Measurements from ENCODE around the gene HMX1. TPM values are rescaled to one million over a fixed set of nuclear protein-coding genes. Genes with fewer than 3 reads are reported as not detected.

HMX1 gene
- total RNA-seq, 2 experiments from 2014 or later: not detected

DNA sequence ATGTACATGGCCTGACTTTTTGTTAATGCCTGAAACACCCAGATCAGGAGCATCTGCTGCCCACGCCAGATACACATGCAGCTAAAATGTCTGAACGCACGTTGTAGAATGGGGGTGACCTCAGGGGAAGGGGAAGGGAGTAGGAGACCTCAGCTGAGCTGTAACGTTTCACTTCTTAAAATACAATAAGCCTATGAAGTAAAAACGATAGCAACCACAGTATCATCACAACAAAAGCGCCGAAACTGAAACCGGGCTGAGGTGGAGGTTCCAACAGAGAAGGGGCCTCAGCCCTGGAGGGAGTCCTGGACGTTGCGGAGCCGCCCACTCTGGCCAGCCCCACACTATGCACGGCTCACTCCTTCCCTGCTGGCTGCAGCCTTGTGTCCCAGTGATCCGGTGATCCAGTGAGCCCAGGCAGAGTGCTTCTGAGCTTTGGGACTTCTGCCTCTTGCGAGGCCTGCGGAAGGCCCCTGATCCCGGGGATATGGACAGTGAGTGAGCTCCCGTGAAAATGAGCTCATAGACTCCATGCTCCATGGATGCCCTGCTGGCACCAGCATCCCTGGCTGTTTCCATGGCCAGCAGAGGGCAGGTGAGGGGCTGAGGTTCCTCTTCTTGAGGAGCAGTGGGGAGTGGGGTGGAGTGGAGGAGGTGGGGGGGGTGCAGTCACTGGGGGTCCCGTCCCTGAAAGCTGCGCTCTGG lies 52.0 kb downstream of the HMX1 start:
- CTCF ChIA-PET: no interaction called here
- DNase-seq (no peak), ATAC-seq (no peak)
- no peak overlapping the region for H3K27ac Mint-ChIP-seq
- H3K27me3 Mint-ChIP-seq: no peaks in the 10 kb centered on the region
- H3K9me3 Mint-ChIP-seq (ENCODE audit: low read depth): no peaks in the 10 kb centered on the region
- H3K4me3 Mint-ChIP-seq: no peak overlapping the region
- H3K4me1 Mint-ChIP-seq: no peaks in the 10 kb centered on the region
- no peaks in the 10 kb centered on the region for H3K36me3 Mint-ChIP-seq

DNA sequence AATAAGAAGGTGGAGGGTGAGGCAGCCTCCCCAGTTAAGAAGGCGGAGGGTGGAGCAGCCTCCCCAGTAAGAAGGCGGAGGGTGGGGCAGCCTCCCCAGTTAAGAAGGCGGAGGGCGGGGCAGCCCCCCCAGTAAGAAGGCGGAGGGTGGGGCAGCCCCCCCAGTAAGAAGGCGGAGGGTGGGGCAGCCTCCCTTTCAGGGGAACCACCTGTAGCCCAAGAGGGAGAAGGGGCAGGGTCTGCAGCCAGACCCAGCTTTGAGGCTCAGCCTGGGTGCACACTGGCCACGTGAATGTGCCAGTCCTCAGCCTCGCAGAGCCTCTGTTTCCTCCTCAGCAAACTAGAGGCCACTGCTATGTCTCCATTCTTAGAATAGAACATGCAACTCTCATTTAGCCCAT lies 52.6 kb downstream of the HMX1 start:
- no peak overlapping the region for H3K27ac Mint-ChIP-seq
- no peak overlapping the region for H3K4me3 Mint-ChIP-seq
- no peaks in the 10 kb centered on the region for H3K27me3 Mint-ChIP-seq
- CTCF ChIA-PET: no interaction called here
- DNase-seq (no peak), ATAC-seq (no peak)
- no peaks in the 10 kb centered on the region for H3K4me1 Mint-ChIP-seq
- no peaks in the 10 kb centered on the region for H3K9me3 Mint-ChIP-seq (ENCODE audit: low read depth)
- H3K36me3 Mint-ChIP-seq: no peaks in the 10 kb centered on the region

DNA sequence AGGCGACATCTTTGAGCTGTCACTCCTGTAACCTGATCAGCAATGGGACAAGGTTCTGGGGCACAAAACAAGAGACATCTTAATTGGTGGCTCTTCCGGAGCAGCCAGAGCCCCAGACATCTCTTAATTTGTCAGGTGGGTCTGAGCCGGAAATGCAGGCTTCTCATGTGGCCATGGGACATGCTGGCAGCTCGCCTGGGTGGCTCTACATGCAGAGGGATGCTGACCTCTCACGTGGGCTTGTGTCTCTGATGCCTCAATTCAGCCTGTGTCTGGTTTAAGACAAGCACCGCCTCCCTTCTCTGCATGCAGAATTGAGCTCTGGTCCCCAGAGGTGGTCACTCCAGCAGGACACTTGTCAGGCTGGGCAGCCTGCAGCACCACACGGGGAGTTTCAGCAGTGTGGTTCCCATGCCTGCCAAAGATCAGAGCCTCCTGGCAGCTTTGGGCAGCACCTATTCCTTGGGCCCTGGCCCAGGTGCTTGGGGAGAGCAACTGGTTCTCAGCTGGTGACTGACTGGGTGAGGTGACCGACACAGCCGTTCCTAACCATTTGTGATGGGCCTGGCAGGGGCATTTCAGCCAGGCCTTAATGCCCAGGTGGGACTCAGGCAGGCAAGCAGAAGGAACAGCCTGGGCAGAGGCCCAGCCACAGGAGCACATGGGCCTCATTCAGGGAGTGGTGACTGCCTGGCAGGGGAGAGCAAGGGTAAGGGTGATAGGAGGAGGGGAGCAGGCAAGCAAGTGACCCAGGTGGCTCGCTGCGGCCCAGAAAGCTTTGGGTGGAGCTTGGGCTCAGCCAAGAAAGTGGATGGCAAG lies 53.4 kb downstream of the HMX1 start:
- ATAC-seq: no peak
- Mint-ChIP-seq H3K36me3 (no peaks in the 10 kb centered on the region), H3K4me3 (no peak overlapping the region), H3K27me3 (no peaks in the 10 kb centered on the region), H3K27ac (no peak overlapping the region), H3K9me3 (ENCODE audit: low read depth) (no peaks in the 10 kb centered on the region), H3K4me1 (no peaks in the 10 kb centered on the region)
- CTCF ChIA-PET: no interaction called here
- peak; percentile 28 for DNase-seq

DNA sequence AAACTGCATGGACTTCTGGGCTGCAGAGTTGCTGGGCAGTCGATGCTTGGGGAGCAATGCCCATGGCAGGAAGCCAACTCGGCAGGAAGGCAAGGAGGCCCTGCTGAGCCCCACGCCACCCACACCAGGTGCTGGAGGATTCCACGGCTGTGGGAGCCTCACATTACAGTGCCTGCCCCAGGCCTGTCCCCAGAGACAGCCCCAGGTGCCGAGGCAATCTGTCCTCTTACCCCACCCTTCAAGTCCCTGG lies 53.9 kb downstream of the HMX1 start:
- no peaks in the 10 kb centered on the region for H3K9me3 Mint-ChIP-seq (ENCODE audit: low read depth)
- no peaks in the 10 kb centered on the region for H3K4me1 Mint-ChIP-seq
- H3K4me3 Mint-ChIP-seq: no peak overlapping the region
- no peak for DNase-seq
- ATAC-seq: no peak
- H3K36me3 Mint-ChIP-seq: no peaks in the 10 kb centered on the region
- no peak overlapping the region for H3K27ac Mint-ChIP-seq
- CTCF ChIA-PET: no interaction called here
- H3K27me3 Mint-ChIP-seq: no peaks in the 10 kb centered on the region

DNA sequence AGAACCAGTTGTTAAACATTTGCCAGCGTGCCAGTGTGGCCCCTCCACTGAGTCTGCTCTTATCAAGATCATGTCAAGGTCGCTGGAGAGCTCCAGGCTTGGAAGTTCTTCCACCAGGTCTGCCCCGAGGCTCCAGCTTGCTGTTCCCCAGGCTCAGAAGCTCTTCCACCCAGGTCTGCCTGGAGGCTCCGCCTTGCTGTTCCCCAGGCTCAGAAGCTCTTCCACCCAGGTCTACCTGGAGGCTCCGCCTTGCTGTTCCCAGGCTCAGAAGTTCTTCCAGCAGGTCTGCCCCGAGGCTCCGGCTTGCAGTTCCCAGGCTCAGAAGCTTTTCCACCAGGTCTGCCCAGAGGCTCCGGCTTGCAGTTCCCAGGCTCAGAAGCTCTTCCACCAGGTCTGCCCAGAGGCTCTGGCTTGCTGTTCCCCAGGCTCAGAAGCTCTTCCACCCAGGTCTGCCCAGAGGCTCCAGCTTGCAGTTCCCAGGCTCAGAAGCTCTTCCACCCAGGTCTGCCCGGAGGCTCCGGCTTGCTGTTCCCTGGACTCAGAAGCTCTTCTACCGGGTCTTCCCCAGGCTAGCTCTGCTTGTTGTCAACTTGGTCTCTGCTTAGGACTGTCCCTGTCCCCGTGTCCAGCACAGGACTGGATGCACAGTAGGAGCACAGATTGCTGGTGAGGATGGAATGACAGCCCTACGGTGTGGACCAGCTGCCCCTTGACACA lies 54.4 kb downstream of the HMX1 start:
- DNase-seq (no peak), ATAC-seq (no peak)
- Mint-ChIP-seq H3K36me3 (no peaks in the 10 kb centered on the region), H3K27ac (no peak overlapping the region), H3K9me3 (ENCODE audit: low read depth) (no peaks in the 10 kb centered on the region), H3K27me3 (no peaks in the 10 kb centered on the region), H3K4me1 (no peaks in the 10 kb centered on the region), H3K4me3 (no peak overlapping the region)
- CTCF ChIA-PET: no interaction called here
